Measurements from ENCODE around the gene S100A5.

- peak; percentile 95 for TF ChIP-seq CTCF (IDR thresholded peaks at IDR 0.05; ENCODE audit: low read length)
- no peak for TF ChIP-seq EZH2 (optimal IDR thresholded peaks at IDR 0.05; ENCODE audit: low read depth, low read length)
- TF ChIP-seq EZH2phosphoT487 (IDR thresholded peaks at IDR 0.05; ENCODE audit: low read length) = no peak
Measured at GRCh38 chr1:153509729-153510354, 30.9 kb downstream of the S100A5 start.

Data from MM.1S (cell line).